Breast epithelium (tissue), 4 donors: Measurements from ENCODE around the gene TRAPPC6A. TPM values are rescaled to one million over a fixed set of nuclear protein-coding genes. Genes with fewer than 3 reads are reported as not detected.

Experiments used
- DNase-seq, 2 donors: peaks; one replicate each; pipeline ENCODE4 v3.0.0-alpha.2; 2019; ENCODE audit warnings: low spot score in 2 of 2
- H3K27ac ChIP-seq, 2 donors: fragments of 200-600 bp; sonication (generic) in 1 of 2; one replicate each; pipeline ENCODE4 v1.5.1; 2016 to 2019; ENCODE audit warnings: mild to moderate bottlenecking in 1 of 2
- H3K27me3 ChIP-seq, 2 donors: fragments of 200-600 bp; sonication (generic) in 1 of 2; one replicate each; pipeline versions ENCODE4 v1.5.1 to v1.6.0; 2017 to 2019; ENCODE audit warnings: control low read depth in 1 of 2, mild to moderate bottlenecking in 1 of 2
- H3K36me3 ChIP-seq: fragments of 200-600 bp; one replicate; pipeline ENCODE4 v1.5.1; 2019
- H3K4me1 ChIP-seq, 2 donors: fragments of 200-600 bp; sonication (generic); one replicate each; pipeline ENCODE4 v1.5.1; 2016 to 2019; ENCODE audit warnings: control low read depth in 1 of 2
- H3K4me3 ChIP-seq, 3 donors: fragments of 200-600 bp; sonication (generic); 1 replicate in 2 of 3; 2 replicates in 1 of 3; pipeline ENCODE4 v1.5.1; 2016 to 2019; ENCODE audit warnings: mild to moderate bottlenecking in 3 of 3, moderate library complexity in 2 of 3
- H3K9me3 ChIP-seq, 2 donors: fragments of 200-600 bp; sonication (generic) in 1 of 2; one replicate each; pipeline ENCODE4 v1.5.1; 2016 to 2019; ENCODE audit warnings: control low read depth in 1 of 2
- POLR2A ChIP-seq: fragments of 450-650 bp; IDR thresholded peaks from one replicate; pipeline ENCODE4 v1.6.1; 2016; ENCODE audit warnings: antibody characterized with exemption, mild to moderate bottlenecking, moderate library complexity
- POLR2AphosphoS5 ChIP-seq, 3 donors: sonication (generic); formaldehyde crosslinking; IDR thresholded peaks; one replicate each; pipeline ENCODE4 v1.6.1; 2017; ENCODE audit warnings: antibody characterized with exemption in 3 of 3
- intact Hi-C: fragments of 100-400 bp; cut with DNase I; formaldehyde crosslinking; loops from one replicate; pipeline ENCODE4 v1.15.1; 2023; ENCODE audit warnings: low total_unique reads
- total RNA-seq, 3 donors: library from RNA; depleted of rRNA; stranded (reverse); fragments of >200 nt; gene quantifications; one replicate each; pipeline ENCODE4 v1.1.0, GENCODE V29; 2016
- TF ChIP-seq, protein P1 (sequence below), 3 donors: fragments of 450-650 bp; IDR thresholded peaks; one replicate each; pipeline ENCODE4 v1.5.1; 2016 to 2017; ENCODE audit warnings: antibody characterized with exemption in 3 of 3, mild to moderate bottlenecking in 3 of 3, moderate library complexity in 3 of 3

The TRAPPC6A gene
- total RNA-seq, 3 donors from 2014 or later: 29.5 to 54.4 (median 34.7) TPM

DNA sequence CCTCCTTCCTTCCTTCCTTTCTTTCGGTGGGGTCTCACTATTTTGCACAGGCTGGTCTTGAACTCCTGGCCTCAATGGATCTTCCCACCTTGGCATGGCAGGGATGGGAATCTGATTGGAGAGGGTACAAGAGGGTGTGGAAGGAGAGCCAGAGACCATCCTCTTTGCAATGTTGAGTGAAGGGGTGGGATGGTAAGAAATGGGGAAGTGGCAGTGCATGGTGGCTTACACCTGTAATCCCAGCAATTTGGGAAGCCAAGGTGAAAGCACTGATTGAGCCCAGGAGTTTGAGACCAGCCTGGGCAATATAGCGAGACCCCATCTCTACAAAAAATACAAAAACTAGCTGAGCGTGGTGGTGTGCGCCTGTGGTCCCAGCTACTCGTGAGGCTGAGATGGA lies 6.1 kb upstream of the TRAPPC6A start:
- no peaks in the 10 kb centered on the region for H3K27me3 ChIP-seq
- H3K4me3 ChIP-seq: no peak overlapping the region
- TF ChIP-seq POLR2A (no peak), POLR2AphosphoS5 (IDR thresholded peaks at IDR 0.05) (no peak)
- TF ChIP-seq, protein P1, sequence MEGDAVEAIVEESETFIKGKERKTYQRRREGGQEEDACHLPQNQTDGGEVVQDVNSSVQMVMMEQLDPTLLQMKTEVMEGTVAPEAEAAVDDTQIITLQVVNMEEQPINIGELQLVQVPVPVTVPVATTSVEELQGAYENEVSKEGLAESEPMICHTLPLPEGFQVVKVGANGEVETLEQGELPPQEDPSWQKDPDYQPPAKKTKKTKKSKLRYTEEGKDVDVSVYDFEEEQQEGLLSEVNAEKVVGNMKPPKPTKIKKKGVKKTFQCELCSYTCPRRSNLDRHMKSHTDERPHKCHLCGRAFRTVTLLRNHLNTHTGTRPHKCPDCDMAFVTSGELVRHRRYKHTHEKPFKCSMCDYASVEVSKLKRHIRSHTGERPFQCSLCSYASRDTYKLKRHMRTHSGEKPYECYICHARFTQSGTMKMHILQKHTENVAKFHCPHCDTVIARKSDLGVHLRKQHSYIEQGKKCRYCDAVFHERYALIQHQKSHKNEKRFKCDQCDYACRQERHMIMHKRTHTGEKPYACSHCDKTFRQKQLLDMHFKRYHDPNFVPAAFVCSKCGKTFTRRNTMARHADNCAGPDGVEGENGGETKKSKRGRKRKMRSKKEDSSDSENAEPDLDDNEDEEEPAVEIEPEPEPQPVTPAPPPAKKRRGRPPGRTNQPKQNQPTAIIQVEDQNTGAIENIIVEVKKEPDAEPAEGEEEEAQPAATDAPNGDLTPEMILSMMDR (IDR thresholded peaks at IDR 0.05): no peak
- no peak for DNase-seq
- no peaks in the 10 kb centered on the region for H3K9me3 ChIP-seq
- H3K36me3 ChIP-seq: no peaks in the 10 kb centered on the region
- no peak overlapping the region for H3K27ac ChIP-seq
- H3K4me1 ChIP-seq: peaks cover 0 to 2% of the 10 kb centered on the region in 2 donors
- intact Hi-C loops: no loop called here

DNA sequence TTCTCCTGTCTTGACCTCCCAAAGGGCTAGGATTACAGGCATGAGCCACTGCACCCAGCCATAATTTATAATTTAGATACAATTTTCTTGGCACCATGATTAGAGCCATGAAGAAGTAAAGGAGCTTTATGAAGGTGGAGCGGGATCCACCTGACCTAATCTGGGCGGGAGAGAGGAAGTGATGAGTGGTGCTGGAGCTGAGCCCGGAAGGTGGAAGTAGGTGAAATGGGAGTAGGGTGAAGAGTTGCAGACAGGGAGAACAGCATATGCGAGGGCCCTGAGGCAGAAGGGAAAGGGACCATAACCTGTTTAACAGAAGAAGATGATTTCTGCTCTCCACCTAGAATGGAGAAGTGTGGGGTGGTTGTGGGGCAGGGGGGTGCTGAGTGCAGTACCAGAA lies 4.7 kb upstream of the TRAPPC6A start:
- Histone ChIP-seq H3K36me3 (no peaks in the 10 kb centered on the region), H3K27me3 (no peaks in the 10 kb centered on the region), H3K27ac (no peak overlapping the region), H3K4me1 (peaks cover 0 to 2% of the 10 kb centered on the region in 2 donors), H3K4me3 (no peak overlapping the region), H3K9me3 (no peaks in the 10 kb centered on the region)
- no peak for TF ChIP-seq POLR2A
- TF ChIP-seq, protein P1 (IDR thresholded peaks at IDR 0.05): no peak
- no peak for TF ChIP-seq POLR2AphosphoS5 (IDR thresholded peaks at IDR 0.05)
- intact Hi-C loops: no loop called here
- DNase-seq: no peak

DNA sequence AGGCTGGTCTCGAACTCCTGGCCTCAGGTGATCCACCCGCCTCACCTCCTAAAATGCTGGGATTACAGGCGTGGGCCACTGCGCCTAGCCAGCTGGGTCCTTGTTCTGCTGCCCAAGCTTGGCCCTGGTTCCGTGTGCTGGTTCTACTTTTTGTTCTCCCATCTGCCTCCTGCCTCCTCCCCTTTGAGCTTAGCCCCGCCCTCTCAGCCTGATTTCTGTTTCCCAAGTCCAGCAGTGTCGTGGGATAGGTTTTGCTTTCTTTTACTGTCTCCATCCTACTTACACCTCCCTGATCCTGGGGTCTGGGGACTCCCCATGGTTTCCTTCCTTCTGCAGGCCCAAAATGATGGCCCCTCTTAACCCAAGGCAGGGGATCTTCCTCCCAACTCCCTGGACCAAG lies 2.9 kb upstream of the TRAPPC6A start:
- H3K9me3 ChIP-seq: no peaks in the 10 kb centered on the region
- intact Hi-C loops: no loop called here
- no peak for TF ChIP-seq POLR2A
- no peak for TF ChIP-seq POLR2AphosphoS5 (IDR thresholded peaks at IDR 0.05)
- TF ChIP-seq, protein P1 (IDR thresholded peaks at IDR 0.05): no peak
- no peak overlapping the region for H3K4me3 ChIP-seq
- no peaks in the 10 kb centered on the region for H3K27me3 ChIP-seq
- H3K27ac ChIP-seq: no peak overlapping the region
- no peaks in the 10 kb centered on the region for H3K36me3 ChIP-seq
- H3K4me1 ChIP-seq: peaks cover 0 to 2% of the 10 kb centered on the region in 2 donors
- no peak for DNase-seq

DNA sequence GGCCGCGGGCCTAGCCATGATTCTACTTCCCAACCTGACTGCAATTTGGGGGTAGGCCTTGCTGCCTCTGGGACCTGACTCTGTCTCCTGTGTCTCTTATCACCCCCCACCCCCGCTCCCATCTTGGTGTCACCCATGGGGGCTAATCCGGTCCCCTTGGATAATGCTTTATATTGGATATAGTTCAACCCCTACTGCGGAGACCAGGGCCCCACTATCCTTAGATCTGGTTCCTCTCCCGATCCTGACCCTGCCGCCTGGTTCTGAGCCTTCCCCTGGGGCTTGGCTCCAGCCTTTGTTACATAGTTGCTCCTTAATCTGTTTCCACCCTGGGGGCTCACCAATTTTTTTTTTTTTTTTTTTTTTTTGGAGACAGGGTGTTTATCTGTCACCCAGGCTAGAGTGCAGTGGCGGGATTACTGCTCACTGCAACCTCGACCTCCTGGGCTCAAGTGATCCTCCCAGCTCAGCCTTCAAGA lies 1.9 kb upstream of the TRAPPC6A start:
- no peaks in the 10 kb centered on the region for H3K27me3 ChIP-seq
- peak overlapping the region; percentile 73 to 91 (median 74) for H3K4me3 ChIP-seq
- TF ChIP-seq, protein P1 (IDR thresholded peaks at IDR 0.05): no peak
- TF ChIP-seq POLR2A: no peak
- no peaks in the 10 kb centered on the region for H3K9me3 ChIP-seq
- intact Hi-C loops: no loop called here
- no peaks in the 10 kb centered on the region for H3K36me3 ChIP-seq
- DNase-seq: no peak
- peaks cover 0 to 2% of the 10 kb centered on the region in 2 donors for H3K4me1 ChIP-seq
- H3K27ac ChIP-seq: peak overlapping the region; percentile 84 to 95

DNA sequence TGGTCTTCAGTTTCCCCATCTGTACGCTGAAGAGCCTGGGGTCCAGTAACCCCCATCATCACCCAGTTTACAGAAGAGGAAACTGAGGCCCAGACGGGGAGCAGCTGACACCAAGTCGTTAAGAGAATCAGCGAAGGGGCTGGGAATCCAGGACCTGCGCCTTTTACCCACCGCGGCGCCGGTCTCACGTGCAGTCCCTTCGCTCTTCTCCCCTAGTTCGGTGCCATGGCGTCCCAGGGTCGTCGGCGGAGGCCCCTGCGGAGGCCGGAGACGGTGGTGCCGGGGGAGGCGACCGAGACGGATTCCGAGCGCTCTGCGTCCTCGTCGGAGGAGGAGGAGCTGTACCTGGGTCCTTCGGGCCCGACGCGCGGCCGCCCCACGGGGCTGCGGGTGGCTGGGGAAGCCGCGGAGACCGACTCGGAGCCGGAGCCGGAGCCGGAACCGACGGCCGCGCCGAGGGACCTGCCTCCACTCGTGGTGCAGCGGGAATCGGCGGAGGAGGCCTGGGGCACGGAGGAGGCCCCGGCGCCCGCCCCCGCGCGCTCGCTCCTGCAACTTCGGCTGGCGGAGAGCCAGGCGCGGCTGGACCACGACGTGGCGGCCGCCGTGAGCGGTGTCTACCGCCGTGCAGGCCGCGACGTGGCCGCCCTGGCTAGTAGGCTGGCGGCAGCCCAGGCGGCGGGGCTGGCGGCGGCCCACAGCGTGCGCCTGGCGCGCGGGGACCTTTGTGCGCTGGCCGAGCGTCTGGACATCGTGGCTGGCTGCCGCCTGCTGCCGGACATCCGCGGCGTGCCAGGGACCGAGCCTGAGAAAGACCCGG lies 1.2 kb upstream of the TRAPPC6A start:
- DNase-seq: no peak
- H3K27ac ChIP-seq: peak overlapping the region; percentile 84 to 95
- peak overlapping the region; percentile 73 to 91 (median 74) for H3K4me3 ChIP-seq
- TF ChIP-seq, protein P1 (IDR thresholded peaks at IDR 0.05): no peak
- no peak for TF ChIP-seq POLR2AphosphoS5 (IDR thresholded peaks at IDR 0.05)
- no peaks in the 10 kb centered on the region for H3K9me3 ChIP-seq
- no peaks in the 10 kb centered on the region for H3K36me3 ChIP-seq
- H3K4me1 ChIP-seq: peaks cover 0 to 2% of the 10 kb centered on the region in 2 donors
- intact Hi-C loops: no loop called here
- H3K27me3 ChIP-seq: no peaks in the 10 kb centered on the region
